GM12892 (cell line): ENCODE measurements around the gene LLGL2.

Experiments
- POLR2A ChIP-seq: IDR thresholded peaks from 2 replicates; pipeline ENCODE4 v1.6.1; 2011; ENCODE audit warnings: low read depth, low read length, control low read depth
- POLR2AphosphoS5 ChIP-seq: IDR thresholded peaks from 2 replicates; pipeline ENCODE4 v1.6.1; 2011; ENCODE audit warnings: low read depth, low read length, control low read depth

GRCh38 chr17:75619506-75620431, 94.3 kb downstream of the LLGL2 start:
- TF ChIP-seq POLR2AphosphoS5 (no peak), POLR2A (no peak)
